PC-3 (cell line): ENCODE data around the gene CRYM.

ENCODE experiments used
- CTCF ChIP-seq: fragments of 300-600 bp; sonication (generic); conservative IDR thresholded peaks from 2 replicates; pipeline ENCODE4 v1.5.1; 2017; ENCODE audit warnings: antibody characterized with exemption, low read depth, mild to moderate bottlenecking, low read length
- EZH2 ChIP-seq: fragments of 300-600 bp; sonication (generic); IDR thresholded peaks from one replicate; pipeline ENCODE4 v1.6.1; 2017; ENCODE audit warnings: antibody characterized with exemption, mild to moderate bottlenecking, low read length; ENCODE audit not compliant: unreplicated experiment
- EZH2phosphoT487 ChIP-seq: fragments of 300-600 bp; sonication (generic); IDR thresholded peaks from 2 replicates; pipeline ENCODE4 v1.6.1; 2018; ENCODE audit warnings: mild to moderate bottlenecking, antibody characterized with exemption, low read length, borderline replicate concordance

GRCh38 chr16:21277927-21278706 lies at the start of gene CRYM:
- TF ChIP-seq CTCF (peak; percentile 69), EZH2phosphoT487 (no peak), EZH2 (no peak)
